Urothelium cell line (cell line): Measurements from ENCODE around the gene FHL1.
"Not testable (repeated sequence)": the region's sequence is repeated elsewhere in the genome, so short reads cannot be mapped to it uniquely, and the experiment has no call there.

Source experiments
- DNase-seq: peaks from one replicate; pipeline ENCODE4 v3.0.0; 2011; ENCODE audit warnings: low spot score, mixed read lengths
- FAIRE-seq: peaks from 2 replicates; lab custom pipeline; 2011; peaks lifted over from hg19 to GRCh38; lab: Jason Lieb, UNC

FHL1 gene

GRCh38 chrX:136206916-136207315 lies 59.6 kb downstream of the FHL1 start:
- FAIRE-seq: no peak
- no peak for DNase-seq

GRCh38 chrX:136207546-136207945 lies 60.2 kb downstream of the FHL1 start:
- no peak for DNase-seq

DNA sequence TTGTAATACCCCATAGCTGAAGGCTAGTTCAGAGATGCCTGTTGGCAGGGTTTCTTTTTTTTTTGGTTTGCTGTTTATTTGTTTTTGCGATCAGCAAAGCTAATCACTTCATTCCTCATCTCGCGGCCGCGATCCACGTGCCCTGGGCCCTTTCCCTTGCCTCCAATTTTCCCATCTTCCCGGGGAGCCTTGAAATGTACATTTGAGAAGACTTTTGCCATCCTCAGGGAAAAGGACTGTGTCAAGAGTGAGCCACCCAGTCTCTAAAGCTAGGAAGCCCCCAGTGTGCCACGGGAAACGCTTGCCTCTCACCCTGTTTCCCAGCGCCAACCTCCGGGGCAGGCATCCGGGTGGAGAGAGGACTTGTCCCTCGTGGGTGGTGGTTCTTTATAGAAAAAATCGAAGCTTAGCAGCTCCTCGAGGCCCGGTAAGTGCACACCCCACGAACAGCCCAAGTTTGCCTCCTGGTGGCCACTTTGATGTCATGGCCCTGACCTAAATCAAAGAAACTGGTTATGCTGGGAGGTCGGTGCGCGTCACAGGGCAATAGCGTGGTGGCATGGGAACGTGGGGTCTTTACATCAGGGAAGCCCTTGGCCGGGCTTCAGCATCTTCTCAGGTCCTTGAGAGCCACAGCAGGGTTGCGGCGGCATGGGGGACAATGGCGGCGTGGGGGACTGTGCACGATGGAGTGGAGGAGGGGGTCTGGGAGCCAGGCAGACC lies 61.8 kb downstream of the FHL1 start:
- DNase-seq (no peak), FAIRE-seq (no peak)

More at GRCh38 chrX:136207546-136207945, 60.2 kb downstream of the FHL1 start:
- no peak for FAIRE-seq

- DNase-seq: no peak
- FAIRE-seq: no peak
Observed at GRCh38 chrX:136209751-136210150, 62.4 kb downstream of the FHL1 start.

GRCh38 chrX:136210243-136210642 lies 62.9 kb downstream of the FHL1 start:
- DNase-seq: no peak
- FAIRE-seq: no peak

- DNase-seq (no peak), FAIRE-seq (no peak)
Observed at GRCh38 chrX:136210806-136211205, 63.5 kb downstream of the FHL1 start.

GRCh38 chrX:136211766-136212556 lies 64.6 kb downstream of the FHL1 start:
- FAIRE-seq: no peak
- no peak for DNase-seq

- FAIRE-seq: no peak
Observed at GRCh38 chrX:136212557-136213111, 65.3 kb downstream of the FHL1 start.

GRCh38 chrX:136214551-136214950 lies 67.2 kb downstream of the FHL1 start:
- DNase-seq: peak; percentile 54
- no peak for FAIRE-seq

More at GRCh38 chrX:136212557-136213111, 65.3 kb downstream of the FHL1 start:
- no peak for DNase-seq

- DNase-seq (no peak), FAIRE-seq (no peak)
Observed at GRCh38 chrX:136215559-136215958, 68.2 kb downstream of the FHL1 start.

DNA sequence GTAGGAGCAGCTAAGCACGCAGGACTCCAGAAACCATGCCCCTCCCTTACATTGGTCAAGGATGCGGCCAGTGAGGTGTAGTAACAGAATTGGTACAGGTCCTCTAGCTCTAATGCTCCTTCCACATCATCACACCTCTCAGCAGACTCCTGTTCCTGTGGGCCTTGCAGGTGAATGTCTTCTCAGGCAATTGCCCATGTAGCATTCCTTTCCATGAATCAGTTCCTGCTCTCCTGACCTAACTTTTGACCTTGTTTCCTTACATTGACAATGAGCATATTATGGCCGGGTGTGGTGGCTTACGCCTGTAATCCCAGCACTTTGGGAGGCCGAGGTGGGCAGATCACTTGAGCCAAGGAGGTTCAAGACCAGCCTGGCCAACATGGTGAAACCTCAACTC lies 72.6 kb downstream of the FHL1 start:
- no peak for DNase-seq
- no peak for FAIRE-seq

- DNase-seq: no peak
- no peak for FAIRE-seq
Observed at GRCh38 chrX:136220540-136220939, 73.2 kb downstream of the FHL1 start.

DNA sequence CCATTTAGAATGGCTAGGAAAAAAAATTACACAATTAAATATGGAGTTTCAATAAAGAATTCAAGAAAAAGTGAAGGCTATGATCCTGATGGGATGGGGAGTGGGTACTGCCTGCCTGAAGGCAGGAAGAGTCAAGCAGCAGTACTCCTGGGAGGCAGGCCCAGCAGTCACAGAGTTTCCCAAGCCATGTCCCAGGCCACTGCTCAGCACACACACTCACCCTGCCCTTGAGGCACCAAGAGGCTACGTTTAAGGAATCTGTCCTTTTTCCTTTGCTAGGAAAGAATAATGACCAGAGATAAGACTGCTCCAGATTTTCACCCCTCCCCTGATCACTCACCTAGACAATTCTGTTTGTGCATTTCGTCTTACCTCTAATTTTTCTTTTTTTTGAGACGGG lies 73.6 kb downstream of the FHL1 start:
- DNase-seq (no peak), FAIRE-seq (no peak)

DNA sequence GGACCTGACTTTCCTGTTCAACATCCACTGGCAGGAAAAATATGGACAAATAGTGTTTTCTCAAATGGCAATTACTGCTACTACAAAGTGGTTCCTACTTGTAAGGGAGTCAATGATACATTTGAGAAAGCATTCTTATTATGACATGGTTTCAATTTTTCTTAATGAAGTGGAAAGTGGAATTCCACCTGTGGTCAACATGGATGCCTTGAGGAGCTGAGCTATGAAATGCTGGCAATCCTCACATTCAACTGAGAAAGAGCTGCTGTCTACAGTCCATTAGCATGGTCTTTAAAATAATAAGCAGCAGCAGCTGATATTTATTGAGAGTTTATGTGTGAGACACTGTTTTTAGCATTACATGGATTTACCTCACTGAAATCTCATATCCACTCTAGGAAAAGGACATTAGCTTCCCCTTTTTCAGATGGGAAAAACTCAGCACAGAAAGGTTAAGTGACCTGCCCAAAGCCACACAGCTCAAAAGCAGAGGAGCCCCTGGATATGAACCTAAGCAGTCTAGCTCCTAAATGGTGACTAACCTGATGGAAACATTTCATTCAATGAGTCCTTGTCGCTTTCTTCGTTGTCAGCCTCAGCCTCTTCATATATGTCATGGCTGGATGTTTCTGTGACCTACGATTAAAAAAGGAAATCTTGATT lies 74.6 kb downstream of the FHL1 start:
- FAIRE-seq: no peak

DNA sequence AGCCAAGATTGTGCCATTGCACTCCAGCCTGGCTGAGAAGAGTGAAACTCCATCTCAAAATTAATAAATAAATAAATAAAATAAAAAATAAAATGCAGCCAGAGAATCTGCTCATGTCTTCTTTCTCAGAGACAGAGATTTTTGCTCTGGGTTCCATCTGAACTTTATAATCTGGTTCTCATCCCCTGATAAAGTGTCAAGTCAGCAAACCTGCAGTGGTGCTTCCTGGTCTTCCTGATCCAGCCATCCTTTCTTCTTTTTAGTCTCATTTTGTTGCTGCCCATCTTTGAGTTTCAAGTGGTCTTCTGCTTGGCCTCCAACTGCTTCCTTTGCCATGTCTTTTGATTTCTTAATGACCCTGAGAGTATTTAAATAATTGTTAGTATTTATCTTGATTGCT lies 79.7 kb downstream of the FHL1 start:
- no peak for DNase-seq
- no peak for FAIRE-seq

More for the DNA sequence above, 74.6 kb downstream of the FHL1 start:
- DNase-seq: no peak

DNA sequence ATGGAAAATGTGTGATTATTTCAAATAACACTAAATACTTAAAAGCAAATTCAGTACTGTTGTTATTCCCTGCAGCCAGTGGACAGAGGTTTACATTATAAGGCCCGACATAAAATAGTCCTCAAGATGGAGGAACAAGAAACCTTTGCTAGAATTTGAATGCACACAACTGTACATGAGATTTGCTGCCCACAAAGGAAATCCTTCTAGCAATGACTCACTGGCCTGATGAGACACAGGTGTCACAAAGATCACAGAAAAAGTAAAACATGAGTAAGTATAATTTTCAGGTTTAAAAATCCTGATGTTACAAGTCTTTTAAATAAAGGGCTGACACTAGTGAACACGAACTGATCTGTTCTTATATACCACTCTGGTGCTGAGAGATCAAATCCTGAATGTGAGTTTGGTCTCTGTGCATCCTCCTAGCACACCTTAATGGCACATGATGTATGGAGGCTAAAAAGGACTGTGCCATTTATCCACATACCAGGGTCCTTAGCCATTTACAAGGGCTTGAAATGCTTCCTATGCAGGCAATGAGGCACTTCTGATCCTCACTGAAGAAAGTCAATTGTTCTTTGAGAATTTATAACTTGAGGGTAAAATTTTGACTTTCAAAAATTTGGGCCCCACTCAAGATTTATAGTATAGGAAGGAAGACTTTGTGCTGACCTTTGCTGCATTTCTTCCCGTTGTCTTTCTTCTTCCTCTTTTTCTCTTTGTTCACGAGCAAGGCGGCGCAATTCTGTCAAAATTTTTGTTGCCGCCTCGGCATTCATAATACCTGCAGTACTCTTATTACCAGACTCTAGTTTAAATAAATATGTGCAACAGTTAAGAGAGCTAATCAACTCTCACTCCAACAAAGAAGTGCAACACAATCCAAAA lies 80.9 kb downstream of the FHL1 start:
- DNase-seq (no peak), FAIRE-seq (no peak)

DNA sequence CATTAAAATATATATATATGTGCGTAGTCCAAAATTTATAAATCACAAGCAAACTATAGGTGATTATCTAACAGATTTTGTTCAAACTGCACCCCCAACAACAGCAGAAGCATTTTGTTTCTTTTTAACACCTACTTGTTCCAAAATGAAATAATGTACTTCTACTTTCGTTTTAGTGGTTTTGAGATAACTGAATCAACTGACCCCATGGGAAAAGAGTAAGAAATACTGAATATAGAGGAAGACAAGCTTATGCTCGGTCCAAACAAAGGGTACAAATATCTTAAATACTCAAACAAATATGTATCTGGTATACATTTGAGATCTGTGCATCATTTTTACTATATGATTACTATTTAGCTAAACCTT lies 81.5 kb downstream of the FHL1 start:
- no peak for DNase-seq
- no peak for FAIRE-seq

- no peak for DNase-seq
- no peak for FAIRE-seq
Observed at GRCh38 chrX:136237074-136237473, 89.7 kb downstream of the FHL1 start.

- not testable (repeated sequence) for DNase-seq, FAIRE-seq
Observed at GRCh38 chrX:136237849-136238248, 90.5 kb downstream of the FHL1 start.

DNA sequence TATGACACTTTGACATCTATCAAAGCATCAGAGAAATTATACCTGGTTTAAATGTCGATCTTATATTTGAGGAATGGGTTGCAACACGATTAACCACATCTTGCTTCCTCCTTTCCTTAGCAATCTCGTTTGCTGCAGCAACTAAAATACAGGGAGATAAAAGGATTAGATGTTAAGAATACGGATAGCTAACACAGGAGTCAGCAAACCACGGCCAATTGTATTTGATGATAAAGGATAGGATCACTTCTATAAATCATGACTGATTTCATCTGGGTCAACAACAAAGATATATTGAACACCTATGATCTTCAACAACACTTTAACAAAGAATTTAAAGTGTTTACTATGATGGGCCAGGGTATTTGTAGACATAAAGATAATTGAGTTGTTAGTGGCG lies 98.9 kb downstream of the FHL1 start:
- DNase-seq (no peak), FAIRE-seq (no peak)
